HK-2 (cell line): ENCODE results near the gene C12orf76.

ENCODE experiments used
- DNase-seq: peaks from one replicate; pipeline ENCODE4 v3.0.0-alpha.2; 2018; ENCODE audit not compliant: unreplicated experiment

Gene C12orf76

DNA sequence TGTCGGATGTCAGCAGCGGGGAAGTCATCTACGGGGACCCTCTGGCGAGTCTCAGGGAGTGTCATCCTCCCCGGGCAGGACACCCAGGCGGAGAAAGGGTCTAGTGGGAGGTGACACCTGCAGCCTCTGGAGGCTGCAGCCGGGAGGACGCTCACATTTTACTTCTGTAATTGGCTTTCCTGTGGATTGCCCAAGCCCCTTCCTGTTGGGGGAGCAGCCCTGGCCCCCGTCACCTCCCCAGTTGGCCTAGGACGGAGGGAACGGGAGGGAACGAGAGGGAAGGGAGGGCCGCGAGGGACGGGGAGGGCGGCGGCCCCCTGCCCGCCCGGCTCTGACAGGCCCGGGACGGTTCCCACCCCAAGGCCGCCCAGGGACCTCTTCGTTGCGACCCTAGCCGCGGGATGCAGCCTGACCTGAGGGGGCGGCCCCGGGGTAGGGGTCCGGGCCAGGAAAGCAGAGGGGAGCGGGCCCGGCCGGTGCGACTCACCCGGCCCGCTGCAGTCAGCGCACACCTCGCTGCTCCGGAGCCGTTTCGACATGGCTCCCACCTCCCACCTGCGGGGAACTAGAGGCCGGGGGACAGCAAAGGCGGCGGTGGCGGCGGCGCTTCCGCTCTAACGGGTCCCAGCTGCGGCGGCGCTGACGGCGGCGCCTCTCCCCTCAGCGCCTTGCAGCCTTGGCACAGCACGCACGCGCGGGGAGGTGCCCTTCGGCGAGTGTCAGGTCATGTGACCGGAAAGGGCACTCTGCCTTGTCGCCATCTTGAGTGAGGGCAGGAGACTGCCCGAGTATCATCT lies 52.4 kb downstream of the C12orf76 start, which contains the start of gene GIT2:
TSS of gene GIT2 (minus strand) at position 683 of the 797 bp plus-strand sequence. CDS start at position 539, 144 bp downstream.
- peak; percentile 90 for DNase-seq

DNA sequence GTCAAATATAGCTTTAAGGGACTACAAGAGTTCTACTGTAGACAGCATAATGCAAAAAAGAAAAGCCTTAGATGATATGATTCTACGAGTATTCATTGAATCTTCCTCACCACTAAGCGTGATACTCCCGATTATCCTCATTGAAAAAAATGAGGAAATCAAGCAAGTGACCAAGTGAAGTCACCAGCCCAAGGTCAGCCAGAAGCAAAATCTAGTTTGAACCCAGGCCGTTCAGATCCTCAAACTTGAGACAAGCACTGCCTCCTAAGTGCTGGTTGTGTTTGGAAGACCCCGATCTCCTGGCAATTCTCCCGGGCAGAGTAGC lies 53.0 kb downstream of the C12orf76 start:
- DNase-seq, result no peak

DNA sequence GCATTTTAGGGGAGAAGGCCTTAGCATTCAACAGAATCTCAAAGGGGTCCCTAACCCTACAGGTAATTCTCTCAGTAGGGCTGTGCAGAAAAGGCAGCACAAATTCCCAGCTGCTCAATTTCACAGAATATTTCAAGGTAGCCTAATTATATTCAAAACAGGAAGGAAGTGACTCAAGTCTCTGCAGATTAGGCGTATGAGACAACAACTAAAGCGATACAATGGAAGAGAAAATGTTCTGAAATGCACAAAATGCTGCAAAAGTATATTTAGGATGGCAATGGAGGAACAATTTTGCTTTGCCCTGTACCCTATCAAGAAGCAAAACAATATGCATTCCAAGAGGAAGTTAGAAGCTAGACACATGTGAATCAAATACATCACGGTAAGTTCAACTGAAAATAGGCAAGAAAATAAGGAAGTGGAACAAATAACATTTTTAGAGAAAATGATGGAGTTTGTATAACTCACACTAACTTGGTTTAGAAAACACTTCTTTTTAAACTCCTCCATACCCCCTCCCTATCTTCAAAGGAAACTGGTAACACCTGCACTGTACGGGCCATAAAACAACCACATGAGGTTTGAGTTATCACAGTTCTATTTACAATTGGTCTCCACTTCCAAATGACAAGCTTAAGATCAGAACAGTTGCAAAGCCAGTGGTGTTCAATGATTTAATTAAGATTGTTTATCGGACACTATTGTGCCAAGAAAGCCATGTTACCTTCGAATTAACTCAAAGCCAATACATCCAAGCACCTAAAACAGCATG lies 53.7 kb downstream of the C12orf76 start:
- DNase-seq, result no peak

DNA sequence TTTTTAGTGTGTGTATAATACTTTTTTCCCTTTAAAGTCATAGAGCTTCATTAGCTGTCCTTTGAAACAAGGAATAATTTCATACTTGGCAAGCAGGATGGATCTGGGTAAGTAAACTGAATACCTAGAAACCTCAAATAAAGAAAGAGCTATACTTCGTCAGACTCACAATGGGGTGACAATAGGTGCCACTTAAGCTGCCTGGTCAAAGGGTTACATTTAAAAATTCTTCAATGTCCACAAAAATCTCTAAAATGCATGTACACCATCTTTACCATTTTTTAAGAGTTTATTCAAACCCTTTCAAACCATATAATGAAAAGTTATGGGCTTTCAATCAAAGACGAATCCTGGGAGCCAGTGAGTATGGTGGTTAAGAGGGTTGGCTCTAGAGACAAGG lies 55.2 kb downstream of the C12orf76 start:
- no peak for DNase-seq

DNA sequence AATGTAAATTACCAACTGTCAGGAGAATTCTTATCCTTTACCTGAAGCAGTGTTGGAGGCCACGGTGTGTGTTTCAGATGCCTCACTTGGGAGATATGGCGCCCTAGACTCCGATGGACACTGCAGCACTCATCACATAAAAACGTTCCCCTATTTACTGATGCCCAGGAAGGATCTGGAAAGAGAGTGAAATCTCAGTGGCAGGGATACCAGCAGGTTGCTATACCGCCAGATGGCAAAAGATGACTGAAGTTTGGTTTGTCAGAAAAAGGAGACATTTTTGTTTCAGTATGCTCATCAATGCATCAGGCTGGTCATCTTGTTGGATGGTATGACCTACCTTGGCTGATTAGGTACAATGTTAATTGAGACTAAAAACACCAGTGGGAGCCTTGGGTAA lies 56.7 kb downstream of the C12orf76 start:
- DNase-seq, result no peak
